Right kidney (tissue), 1 donor: ENCODE results near the gene HSPA6.
"Not testable (repeated sequence)": the region's sequence is repeated elsewhere in the genome, so short reads cannot be mapped to it uniquely, and the experiment has no call there.

ENCODE experiments used
- DNase-seq: peaks from one replicate; pipeline ENCODE4 v3.0.0-alpha.2; 2016

HSPA6 gene

GRCh38 chr1:161537068-161537669, 12.8 kb downstream of the HSPA6 start:
- not testable (repeated sequence) for DNase-seq

- DNase-seq = not testable (repeated sequence)
Observed at GRCh38 chr1:161538925-161539479, 14.7 kb downstream of the HSPA6 start.

- peak; percentile 19 for DNase-seq
Observed at GRCh38 chr1:161539731-161540569, 15.6 kb downstream of the HSPA6 start.

GRCh38 chr1:161540570-161540960, 16.2 kb downstream of the HSPA6 start:
- DNase-seq = not testable (repeated sequence)

- not testable (repeated sequence) for DNase-seq
Observed at GRCh38 chr1:161542091-161542559, 17.8 kb downstream of the HSPA6 start.

GRCh38 chr1:161543125-161543524, 18.8 kb downstream of the HSPA6 start:
- DNase-seq = not testable (repeated sequence)

- not testable (repeated sequence) for DNase-seq
Observed at GRCh38 chr1:161545005-161545731, 20.8 kb downstream of the HSPA6 start.

GRCh38 chr1:161547995-161548741, 23.8 kb downstream of the HSPA6 start:
- not testable (repeated sequence) for DNase-seq

- not testable (repeated sequence) for DNase-seq
Observed at GRCh38 chr1:161548749-161549406, 24.5 kb downstream of the HSPA6 start.

GRCh38 chr1:161549652-161550051, 25.3 kb downstream of the HSPA6 start, which contains the start of gene FCGR3A:
Gene FCGR3A (minus strand): TSS chr1:161549818. CDS start chr1:161549736, 82 bp downstream.
- DNase-seq = no peak

- not testable (repeated sequence) for DNase-seq
Observed at GRCh38 chr1:161550942-161551341, 26.6 kb downstream of the HSPA6 start.

GRCh38 chr1:161553631-161554030, 29.3 kb downstream of the HSPA6 start:
- not testable (repeated sequence) for DNase-seq

GRCh38 chr1:161554340-161554739, 30.0 kb downstream of the HSPA6 start:
- not testable (repeated sequence) for DNase-seq

- not testable (repeated sequence) for DNase-seq
Observed at GRCh38 chr1:161554815-161555417, 30.6 kb downstream of the HSPA6 start.

GRCh38 chr1:161556143-161556542, 31.8 kb downstream of the HSPA6 start:
- not testable (repeated sequence) for DNase-seq

GRCh38 chr1:161556990-161557389, 32.6 kb downstream of the HSPA6 start:
- not testable (repeated sequence) for DNase-seq

GRCh38 chr1:161557506-161558450, 33.4 kb downstream of the HSPA6 start:
- not testable (repeated sequence) for DNase-seq

- not testable (repeated sequence) for DNase-seq
Observed at GRCh38 chr1:161560960-161561715, 36.8 kb downstream of the HSPA6 start.
